OCI-LY1 (cell line): ENCODE results near the gene CACNA1B.

Source experiments
- H2AFZ ChIP-seq: fragments of 200-600 bp; sonication (generic), shearing (Covaris generic); 2 replicates; pipeline ENCODE4 v1.6.0; 2014; ENCODE audit warnings: antibody characterized with exemption, mild to moderate bottlenecking, low read length
- H3F3A ChIP-seq: fragments of 200-600 bp; sonication (generic), shearing (Covaris generic); 2 replicates; pipeline ENCODE4 v1.6.0; 2014; ENCODE audit warnings: mild to moderate bottlenecking, antibody characterized with exemption, low read length, moderate library complexity; ENCODE audit not compliant: insufficient read depth
- H3K27ac ChIP-seq: fragments of 200-600 bp; sonication (generic); 2 replicates; pipeline ENCODE4 v1.5.1; 2014; ENCODE audit warnings: low read length, mixed run types, mild to moderate bottlenecking, low read depth; ENCODE audit not compliant: poor library complexity, severe bottlenecking
- H3K27me3 ChIP-seq: fragments of 200-600 bp; sonication (generic); 2 replicates; pipeline ENCODE4 v1.6.0; 2014; ENCODE audit warnings: antibody characterized with exemption, mild to moderate bottlenecking, low read length, moderate library complexity; ENCODE audit not compliant: insufficient read depth
- H3K36me3 ChIP-seq: fragments of 200-600 bp; sonication (generic); 2 replicates; pipeline ENCODE4 v1.6.1; 2014; ENCODE audit warnings: mild to moderate bottlenecking, antibody characterized with exemption, low read length, moderate library complexity, mixed read lengths; ENCODE audit not compliant: insufficient read depth
- H3K4me1 ChIP-seq: fragments of 200-600 bp; sonication (generic); 2 replicates; pipeline ENCODE4 v1.5.1; 2014; ENCODE audit warnings: mild to moderate bottlenecking, low read length, moderate library complexity; ENCODE audit not compliant: insufficient read depth, severe bottlenecking
- H3K4me2 ChIP-seq: fragments of 200-600 bp; sonication (generic), shearing (Covaris generic); 2 replicates; pipeline ENCODE4 v1.6.1; 2014; ENCODE audit warnings: low read length
- H3K4me3 ChIP-seq: fragments of 200-600 bp; sonication (generic); 2 replicates; pipeline ENCODE4 v1.5.1; 2014; ENCODE audit warnings: low read length, low read depth, mild to moderate bottlenecking, mixed read lengths; ENCODE audit not compliant: poor library complexity, severe bottlenecking
- H3K79me2 ChIP-seq: fragments of 200-600 bp; shearing (Covaris generic); 2 replicates; pipeline ENCODE4 v1.6.1; 2016; ENCODE audit warnings: mixed run types, low read length, mixed read lengths; ENCODE audit not compliant: insufficient read depth
- H3K9ac ChIP-seq: fragments of 200-600 bp; sonication (generic), shearing (Covaris generic); 2 replicates; pipeline ENCODE4 v1.6.1; 2014; ENCODE audit warnings: mild to moderate bottlenecking, low read length, mixed read lengths
- H3K9me2 ChIP-seq: fragments of 200-600 bp; sonication (generic), shearing (Covaris generic); 2 replicates; pipeline ENCODE4 v1.6.1; 2014; ENCODE audit warnings: low read depth, mild to moderate bottlenecking, low read length, mixed read lengths
- H3K9me3 ChIP-seq: fragments of 200-600 bp; shearing (Covaris generic); 2 replicates; pipeline ENCODE4 v1.6.1; 2014; ENCODE audit warnings: low read length, mixed read lengths
- H4K20me1 ChIP-seq: fragments of 200-600 bp; sonication (generic), shearing (Covaris generic); 2 replicates; pipeline ENCODE4 v1.6.0; 2016; ENCODE audit warnings: mild to moderate bottlenecking, low read length; ENCODE audit not compliant: insufficient read depth
- CTCF ChIP-seq: fragments of 200-600 bp; sonication (generic), shearing (Covaris generic); IDR thresholded peaks from 2 replicates; pipeline ENCODE4 v1.5.1; 2017; ENCODE audit warnings: mild to moderate bottlenecking, antibody characterized with exemption, low read length, moderate library complexity, mixed read lengths
- EZH2 ChIP-seq: fragments of 200-600 bp; sonication (generic), shearing (Covaris generic); IDR thresholded peaks from 2 replicates; pipeline ENCODE4 v1.8.0; 2017; ENCODE audit warnings: borderline replicate concordance, mixed run types, mild to moderate bottlenecking, antibody characterized with exemption, low read length, moderate library complexity, mixed read lengths

Gene CACNA1B

DNA sequence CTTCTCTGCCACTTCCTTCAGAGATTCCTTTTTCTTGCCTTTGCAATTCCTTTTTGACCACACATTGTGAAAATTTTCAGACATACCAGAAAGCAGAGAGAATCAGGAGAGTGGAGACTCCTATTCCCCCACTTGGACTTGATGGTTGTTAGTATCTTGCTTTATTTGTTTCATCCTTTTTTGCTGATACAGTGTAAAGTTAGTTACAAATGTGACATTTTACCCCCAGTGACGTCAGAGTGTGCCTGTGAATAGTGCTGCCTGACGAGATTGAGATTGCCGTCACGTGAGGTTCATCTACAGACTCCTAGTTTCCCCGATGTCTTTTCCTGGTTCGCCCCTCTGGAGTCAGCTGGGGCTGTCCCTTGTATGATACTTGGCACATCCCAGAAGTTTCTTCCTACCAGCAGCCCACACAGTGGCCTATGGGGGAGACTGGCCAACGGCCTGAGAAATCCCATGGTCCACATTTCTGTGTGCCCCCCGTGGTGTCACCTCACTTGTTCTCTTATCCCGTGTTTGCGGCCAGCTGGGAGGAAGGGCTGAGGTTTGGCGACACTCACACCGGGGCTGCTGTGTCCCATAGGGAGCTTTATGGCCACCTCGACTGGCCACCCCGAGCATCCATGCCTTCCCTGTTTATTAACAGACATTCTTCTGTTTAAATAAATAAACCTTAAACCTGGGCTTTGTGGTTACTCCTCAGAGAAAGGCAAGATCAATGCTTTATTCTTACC is 48.2 kb upstream of the CACNA1B start:
- no peak overlapping the region for H3K4me2 ChIP-seq
- no peaks in the 10 kb centered on the region for H3K27me3 ChIP-seq
- H3K9ac ChIP-seq: no peak overlapping the region
- peaks cover 5% of the 10 kb centered on the region for H3K4me1 ChIP-seq
- H3K9me2 ChIP-seq: no peaks in the 10 kb centered on the region
- no peaks in the 10 kb centered on the region for H4K20me1 ChIP-seq
- TF ChIP-seq CTCF (no peak), EZH2 (no peak)
- H2AFZ ChIP-seq: no peak overlapping the region
- no peaks in the 10 kb centered on the region for H3K9me3 ChIP-seq
- H3K79me2 ChIP-seq: no peaks in the 10 kb centered on the region
- H3K27ac ChIP-seq: no peak overlapping the region
- peaks cover 86% of the 10 kb centered on the region for H3K36me3 ChIP-seq
- no peak overlapping the region for H3K4me3 ChIP-seq
- no peaks in the 10 kb centered on the region for H3F3A ChIP-seq

DNA sequence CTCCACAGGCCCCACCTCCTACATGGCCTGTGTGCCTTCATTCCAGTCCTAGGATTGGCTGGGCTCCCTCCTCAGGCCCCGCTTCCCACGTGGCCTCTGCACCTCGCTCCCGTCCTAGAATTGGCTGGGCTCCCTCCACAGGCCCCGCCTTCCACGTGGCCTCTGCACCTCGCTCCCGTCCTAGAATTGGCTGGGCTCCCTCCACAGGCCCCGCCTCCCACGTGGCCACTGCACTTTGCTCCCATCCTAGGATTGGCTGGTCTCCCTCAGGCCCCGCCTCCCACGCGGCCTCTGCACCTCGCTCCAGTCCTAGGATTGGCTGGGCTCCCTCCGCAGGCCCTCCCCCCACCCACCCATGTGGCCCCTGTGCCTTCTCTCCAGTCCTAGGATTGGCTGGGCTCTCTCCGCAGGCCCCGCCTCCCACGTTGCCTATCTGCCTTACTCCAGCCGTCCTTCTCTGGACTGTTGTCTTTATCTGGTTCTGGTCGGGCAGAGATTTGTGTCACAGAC is 45.3 kb upstream of the CACNA1B start:
- Histone ChIP-seq H3K9ac (no peak overlapping the region), H3K27ac (no peak overlapping the region), H3F3A (no peaks in the 10 kb centered on the region), H3K36me3 (peaks cover 86% of the 10 kb centered on the region), H3K27me3 (no peaks in the 10 kb centered on the region), H2AFZ (no peak overlapping the region), H3K79me2 (no peaks in the 10 kb centered on the region), H3K4me3 (no peak overlapping the region), H3K9me3 (no peaks in the 10 kb centered on the region), H4K20me1 (no peaks in the 10 kb centered on the region), H3K4me2 (no peak overlapping the region), H3K4me1 (no peaks in the 10 kb centered on the region), H3K9me2 (no peaks in the 10 kb centered on the region)
- TF ChIP-seq EZH2 (no peak), CTCF (no peak)

GRCh38 chr9:137832830-137833590 is 44.6 kb upstream of the CACNA1B start:
- TF ChIP-seq CTCF (no peak), EZH2 (no peak)
- Histone ChIP-seq H3K79me2 (no peaks in the 10 kb centered on the region), H3K9ac (no peak overlapping the region), H4K20me1 (no peaks in the 10 kb centered on the region), H3K9me3 (no peaks in the 10 kb centered on the region), H3K4me1 (no peaks in the 10 kb centered on the region), H3K4me3 (no peak overlapping the region), H3F3A (no peaks in the 10 kb centered on the region), H3K27me3 (no peaks in the 10 kb centered on the region), H3K27ac (no peak overlapping the region), H2AFZ (no peak overlapping the region), H3K36me3 (peaks cover 87% of the 10 kb centered on the region), H3K9me2 (no peaks in the 10 kb centered on the region), H3K4me2 (no peak overlapping the region)
